Stomach (tissue), 9 donors: ENCODE results near the gene TSC1. TPM values are rescaled to one million over a fixed set of nuclear protein-coding genes. Genes with fewer than 3 reads are reported as not detected.

Experiments used
- DNase-seq, 2 donors: peaks; one replicate each; pipeline versions ENCODE4 v3.0.0 to v3.0.0-alpha.2; 2013 to 2019
- H3K27ac ChIP-seq, 5 donors: fragments of 200-600 bp in 4 of 5; sonication (generic) in 4 of 5; one replicate each; pipeline ENCODE4 v1.5.1; 2013 to 2019; ENCODE audit warnings: mild to moderate bottlenecking in 1 of 5, moderate library complexity in 1 of 5
- H3K27me3 ChIP-seq, 3 donors: fragments of 200-600 bp; sonication (generic); one replicate each; pipeline ENCODE4 v1.5.1; 2017 to 2019; ENCODE audit warnings: mixed run types in 1 of 3
- H3K36me3 ChIP-seq, 4 donors: fragments of 200-600 bp; sonication (generic); 1 replicate in 3 of 4; 2 replicates in 1 of 4; pipeline ENCODE4 v1.5.1; 2016 to 2019
- H3K4me1 ChIP-seq, 4 donors: fragments of 200-600 bp; sonication (generic); one replicate each; pipeline ENCODE4 v1.5.1; 2016 to 2019
- H3K4me3 ChIP-seq, 4 donors: fragments of 200-600 bp; sonication (generic) in 3 of 4; one replicate each; pipeline ENCODE4 v1.5.1; 2016 to 2019; ENCODE audit warnings: mild to moderate bottlenecking in 1 of 4
- H3K9me3 ChIP-seq, 4 donors: fragments of 200-600 bp; sonication (generic); one replicate each; pipeline ENCODE4 v1.5.1; 2016 to 2019
- CTCF ChIP-seq, 7 experiments: fragments of 450-650 bp in 4 of 7; fragments of 200-600 bp in 3 of 7; sonication (generic) in 3 of 7; IDR thresholded peaks; one replicate each; pipeline ENCODE4 v1.5.1; 2016 to 2019; ENCODE audit warnings: antibody characterized with exemption in 7 of 7, control low read depth in 2 of 7, mild to moderate bottlenecking in 1 of 7
- EP300 ChIP-seq: sonication (generic); formaldehyde crosslinking; IDR thresholded peaks from one replicate; pipeline ENCODE4 v1.6.1; 2017; ENCODE audit warnings: antibody characterized with exemption
- POLR2A ChIP-seq, 4 donors: fragments of 450-650 bp; IDR thresholded peaks; one replicate each; pipeline ENCODE4 v1.6.1; 2016; ENCODE audit warnings: antibody characterized with exemption in 4 of 4, control low read depth in 2 of 4, mild to moderate bottlenecking in 1 of 4, moderate library complexity in 1 of 4
- POLR2AphosphoS5 ChIP-seq, 3 donors: sonication (generic); formaldehyde crosslinking; IDR thresholded peaks; one replicate each; pipeline ENCODE4 v1.6.1; 2016; ENCODE audit warnings: antibody characterized with exemption in 3 of 3
- WGBS, 5 donors: extraction: QIAGEN DNeasy Blood & Tissue Kit in 3 of 5; methylation state at CpG; one replicate each; pipeline versions ENCODE4 v1.1.5 to v1.1.7; 2013 to 2018; 5-methylcytosine and 5-hydroxymethylcytosine counted together
- intact Hi-C: fragments of 100-400 bp; cut with DNase I; formaldehyde crosslinking; loops from one replicate; pipeline ENCODE4 v1.15.1; 2023; ENCODE audit warnings: low total_unique reads
- polyA plus RNA-seq, 3 donors: library from polyadenylated mRNA; stranded (reverse); fragments of 200-250 nt; gene quantifications; one replicate each; pipeline ENCODE4 v1.2.3, GENCODE V29; 2013
- total RNA-seq, 5 donors: library from RNA; depleted of rRNA; stranded (reverse); fragments of >200 nt; gene quantifications; one replicate each; pipeline versions ENCODE4 v1.1.0 to v1.2.3, GENCODE V29; 2014 to 2016
- donor health status: healthy with polysubstance abuse.
- donor health status: Bipolar disorder and iron deficiency.
- donor health status: healthy.

Gene TSC1
- total and polyA plus RNA-seq, 8 donors: 6.7 to 120 (median 32.8) TPM

- H3K4me3 ChIP-seq: no peak overlapping the region
- H3K27ac ChIP-seq: no peak overlapping the region
- 73 to 83% (median 81%) methylated on average over 9 of the region's 9 CpGs for WGBS, 5 donors
- H3K4me1 ChIP-seq: peaks cover 0 to 9% (median 0%) of the 10 kb centered on the region in 4 donors
- H3K9me3 ChIP-seq: no peaks in the 10 kb centered on the region
- TF ChIP-seq POLR2A (IDR thresholded peaks at IDR 0.05) (no peak), POLR2AphosphoS5 (IDR thresholded peaks at IDR 0.05) (no peak), CTCF (IDR thresholded peaks at IDR 0.05) (no peak), EP300 (no peak)
- no peak for DNase-seq
- intact Hi-C loops: no loop called here
- H3K36me3 ChIP-seq: peaks cover 3 to 68% (median 59%) of the 10 kb centered on the region in 4 donors
- H3K27me3 ChIP-seq: no peaks in the 10 kb centered on the region
Observed at GRCh38 chr9:132931178-132931735, 13.2 kb downstream of the TSC1 start.

GRCh38 chr9:132927704-132928103, 16.7 kb downstream of the TSC1 start:
- Histone ChIP-seq H3K4me3 (no peak overlapping the region), H3K9me3 (no peaks in the 10 kb centered on the region), H3K27me3 (no peaks in the 10 kb centered on the region), H3K4me1 (no peaks in the 10 kb centered on the region), H3K36me3 (peaks cover 27 to 80% (median 77%) of the 10 kb centered on the region in 4 donors), H3K27ac (no peak overlapping the region)
- TF ChIP-seq EP300 (no peak), CTCF (IDR thresholded peaks at IDR 0.05) (no peak), POLR2AphosphoS5 (IDR thresholded peaks at IDR 0.05) (no peak), POLR2A (IDR thresholded peaks at IDR 0.05) (no peak)
- 86 to 92% (median 91%) methylated on average over 7 of the region's 7 CpGs for WGBS, 5 donors
- DNase-seq: no peak
- intact Hi-C loops: no loop called here

GRCh38 chr9:132923346-132923902, 21.0 kb downstream of the TSC1 start:
- H3K4me3 ChIP-seq: no peak overlapping the region
- TF ChIP-seq EP300 (no peak), CTCF (IDR thresholded peaks at IDR 0.05) (no peak), POLR2A (IDR thresholded peaks at IDR 0.05) (no peak), POLR2AphosphoS5 (IDR thresholded peaks at IDR 0.05) (no peak)
- H3K4me1 ChIP-seq: no peaks in the 10 kb centered on the region
- H3K27ac ChIP-seq: no peak overlapping the region
- H3K9me3 ChIP-seq: no peaks in the 10 kb centered on the region
- no peak for DNase-seq
- intact Hi-C loops: no loop called here
- H3K36me3 ChIP-seq: peaks cover 62 to 100% (median 100%) of the 10 kb centered on the region in 4 donors
- WGBS, 5 donors: 88 to 91% (median 90%) methylated on average over 9 of the region's 9 CpGs
- no peaks in the 10 kb centered on the region for H3K27me3 ChIP-seq

- no peaks in the 10 kb centered on the region for H3K9me3 ChIP-seq
- H3K27ac ChIP-seq: no peak overlapping the region
- TF ChIP-seq POLR2A (IDR thresholded peaks at IDR 0.05): no peak
- TF ChIP-seq CTCF (IDR thresholded peaks at IDR 0.05): no peak
- TF ChIP-seq EP300: no peak
- no peak for TF ChIP-seq POLR2AphosphoS5 (IDR thresholded peaks at IDR 0.05)
- no peak for DNase-seq
- intact Hi-C loops: no loop called here
- H3K4me1 ChIP-seq: no peaks in the 10 kb centered on the region
- WGBS, 5 donors: 94 to 97% (median 95%) methylated on average over 7 of the region's 7 CpGs
- H3K4me3 ChIP-seq: no peak overlapping the region
- peaks cover 58 to 100% (median 99%) of the 10 kb centered on the region in 4 donors for H3K36me3 ChIP-seq
- H3K27me3 ChIP-seq: no peaks in the 10 kb centered on the region
Observed at GRCh38 chr9:132919614-132920268, 24.7 kb downstream of the TSC1 start.
